Naive thymus-derived CD8-positive, alpha-beta T cell (primary cell): ENCODE results near the gene WDR55. TPM values are rescaled to one million over a fixed set of nuclear protein-coding genes. Genes with fewer than 3 reads are reported as not detected.
"Not testable (repeated sequence)": the region's sequence is repeated elsewhere in the genome, so short reads cannot be mapped to it uniquely, and the experiment has no call there.

Experiments
- ATAC-seq, 2 donors: fragments of 150-1000 bp; cut with Tn5 transposase in 1 of 2; sonication (Bioruptor Pico), chemical (Tn5 transposase) in 1 of 2; 1 replicate in 1 of 2; 2 replicates in 1 of 2; pipeline ENCODE4 v1.10.0; 2021; ENCODE audit warnings: mild to moderate bottlenecking in 2 of 2, moderate library complexity in 2 of 2
- POLR2A ChIA-PET: fragments of 350-600 bp; sonication (Branson Sonifier 250); formaldehyde crosslinking; loops from one replicate; lab custom pipeline; 2021; ENCODE audit warnings: antibody characterized with exemption; lab: Charles Lee
- DNase-seq, 10 donors: peaks; one replicate each; pipeline versions ENCODE4 v3.0.0 to v3.0.0-alpha.2; 2020 to 2022
- H3K27ac Mint-ChIP-seq, 10 donors: one replicate each; pipeline ENCODE4 v1.8.0; 2020 to 2022; ENCODE audit warnings: mild to moderate bottlenecking in 10 of 10, mixed read lengths in 10 of 10, moderate library complexity in 4 of 10, inconsistent platforms in 1 of 10
- H3K27me3 Mint-ChIP-seq, 5 donors: one replicate each; pipeline ENCODE4 v1.8.0; 2021 to 2022; ENCODE audit warnings: mixed read lengths in 5 of 5
- H3K36me3 Mint-ChIP-seq, 3 donors: one replicate each; pipeline ENCODE4 v1.8.0; 2020 to 2022; ENCODE audit warnings: mixed read lengths in 3 of 3, mild to moderate bottlenecking in 2 of 3, inconsistent platforms in 1 of 3
- H3K4me1 Mint-ChIP-seq, 4 donors: one replicate each; pipeline ENCODE4 v1.8.0; 2021 to 2022; ENCODE audit warnings: mixed read lengths in 4 of 4
- H3K4me3 Mint-ChIP-seq, 10 donors: one replicate each; pipeline ENCODE4 v1.8.0; 2020 to 2022; ENCODE audit warnings: mild to moderate bottlenecking in 10 of 10, mixed read lengths in 10 of 10, moderate library complexity in 6 of 10, inconsistent platforms in 1 of 10
- H3K9me3 Mint-ChIP-seq, 9 donors: one replicate each; pipeline ENCODE4 v1.8.0; 2020 to 2022; ENCODE audit warnings: mixed read lengths in 9 of 9, mild to moderate bottlenecking in 3 of 9, inconsistent platforms in 1 of 9, moderate library complexity in 1 of 9
- microRNA-seq: library from miRNA; unstranded; fragments of <30 nt; microRNA quantifications from one replicate; pipeline ENCODE4 v1.2.0, GENCODE V29; 2022; ENCODE audit warnings: borderline microRNAs expressed
- polyA plus RNA-seq, 3 donors: library from polyadenylated mRNA; unstranded; fragments of 300-500 nt; fragmentation: Illumina TruSeq; gene quantifications; one replicate each; pipeline ENCODE4 v1.2.3, GENCODE V29; 2021
- total RNA-seq, 8 experiments: library from RNA in 2 of 8; stranded (reverse) in 2 of 8; gene quantifications; one replicate each; pipeline ENCODE4 v1.2.3 and lab custom pipeline; 2021 to 2026

The WDR55 gene
- total and polyA plus RNA-seq, 5 experiments from 2014 or later, result 9.2 to 47.7 (median 15.6) TPM

DNA sequence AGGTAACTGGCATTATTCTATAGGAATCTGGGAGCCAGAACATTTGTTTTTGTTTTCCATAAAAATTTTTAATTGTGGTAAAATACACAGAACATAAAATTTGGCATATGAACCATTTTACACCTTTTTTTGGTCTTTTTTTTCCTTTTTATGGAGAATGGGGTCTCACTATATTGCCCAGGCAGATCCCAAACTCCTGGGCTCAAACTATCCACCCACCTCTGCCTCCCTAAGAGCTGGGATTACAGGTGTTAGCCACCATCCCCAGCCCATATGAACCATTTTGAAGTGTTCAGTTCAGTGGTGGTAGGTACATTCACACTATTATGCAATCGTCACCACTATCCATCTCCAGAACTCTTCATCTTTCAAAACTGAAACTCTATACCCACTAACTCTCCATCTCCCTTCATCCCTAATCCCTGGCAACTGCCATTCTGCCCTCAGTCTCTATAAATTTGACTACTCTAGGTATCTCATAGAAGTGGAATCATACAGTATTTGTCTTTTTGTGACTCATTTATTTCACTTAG is 48.9 kb downstream of the WDR55 start:
- ATAC-seq (no peak), DNase-seq (no peak)
- Mint-ChIP-seq H3K9me3 (peaks cover 0 to 8% (median 0%) of the 10 kb centered on the region in 9 donors), H3K4me1 (peaks cover 11 to 24% (median 18%) of the 10 kb centered on the region in 4 donors), H3K4me3 (no peak overlapping the region), H3K36me3 (peaks cover 0 to 8% (median 0%) of the 10 kb centered on the region in 3 donors), H3K27me3 (no peaks in the 10 kb centered on the region), H3K27ac (peak overlapping the region in 1 of 10 donors; percentile 22)
- POLR2A ChIA-PET, result interaction anchor here (0.7 kb wide), 1 partner anchor 156 kb away, joined by 4 read pairs; the partner anchor contains the start of gene SRA1

DNA sequence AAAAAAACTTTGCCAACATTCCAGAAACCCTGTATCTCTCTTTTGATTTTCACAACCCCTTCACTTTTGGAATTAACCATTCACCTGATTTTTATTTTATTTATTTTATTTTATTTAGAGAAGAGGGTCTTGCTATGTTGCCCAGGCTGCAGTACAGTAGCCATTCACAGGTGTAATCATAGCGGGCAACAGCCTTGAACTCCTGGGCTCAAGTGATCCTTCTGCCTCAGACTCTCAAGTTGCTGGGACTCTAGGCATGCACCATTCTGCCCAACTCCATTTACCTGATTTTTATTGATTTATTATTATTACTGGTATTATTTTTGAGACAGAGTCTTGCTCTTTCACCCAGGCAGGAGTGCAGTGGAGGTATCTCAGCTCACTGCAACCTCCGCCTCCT is 51.5 kb downstream of the WDR55 start:
- peaks cover 3 to 14% (median 5%) of the 10 kb centered on the region in 4 donors for H3K4me1 Mint-ChIP-seq
- H3K36me3 Mint-ChIP-seq, H3K4me3 Mint-ChIP-seq, ATAC-seq, DNase-seq, POLR2A ChIA-PET, H3K9me3 Mint-ChIP-seq, H3K27me3 Mint-ChIP-seq, H3K27ac Mint-ChIP-seq: not testable (repeated sequence)

DNA sequence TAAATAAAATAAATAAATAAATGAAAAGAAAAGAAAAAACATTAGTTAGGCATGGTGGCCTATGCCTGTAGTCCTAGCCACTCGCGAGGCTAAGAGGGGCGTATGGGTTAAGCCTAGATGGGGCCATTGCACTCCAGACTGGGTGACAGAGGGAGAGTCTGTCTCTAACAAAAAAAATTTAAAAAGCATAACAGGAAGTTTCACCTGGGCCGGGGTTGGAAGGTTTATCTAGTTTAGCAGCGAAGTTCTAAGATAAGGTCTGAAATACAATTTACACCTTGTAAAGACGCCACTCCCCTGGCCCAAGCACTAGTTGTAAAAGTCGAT is 53.5 kb downstream of the WDR55 start:
- H3K4me3 Mint-ChIP-seq, result peak overlapping the region in 1 of 10 donors; percentile 26
- H3K27me3 Mint-ChIP-seq, result peaks cover 3 to 25% (median 5%) of the 10 kb centered on the region in 5 donors
- no peaks in the 10 kb centered on the region for H3K36me3 Mint-ChIP-seq
- POLR2A ChIA-PET, result no interaction called here
- H3K27ac Mint-ChIP-seq, result no peak overlapping the region
- H3K4me1 Mint-ChIP-seq, result peaks cover 0 to 3% (median under 1%) of the 10 kb centered on the region in 4 donors
- H3K9me3 Mint-ChIP-seq, result no peaks in the 10 kb centered on the region
- no peak for DNase-seq
- no peak for ATAC-seq

DNA sequence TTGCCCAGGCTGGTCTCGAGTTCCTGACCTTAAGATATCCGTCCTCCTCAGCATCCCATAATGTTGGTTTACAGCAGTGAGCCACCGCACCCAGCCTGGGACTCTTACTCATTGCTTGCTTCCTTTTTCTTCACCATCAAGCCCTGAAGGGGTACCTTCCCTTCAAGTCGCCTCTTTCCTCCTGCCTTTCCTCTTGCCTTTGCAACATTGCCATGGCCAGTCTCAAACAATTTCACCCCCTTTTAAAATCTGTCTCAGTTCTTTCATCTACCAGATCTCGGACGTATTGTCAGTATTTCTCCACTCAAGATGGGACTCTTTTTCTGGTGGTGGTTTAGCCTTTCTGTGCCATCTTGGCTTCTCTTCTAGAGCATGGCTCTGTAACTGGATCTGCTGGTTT is 56.0 kb downstream of the WDR55 start:
- DNase-seq, POLR2A ChIA-PET, H3K9me3 Mint-ChIP-seq, H3K36me3 Mint-ChIP-seq, ATAC-seq, H3K4me1 Mint-ChIP-seq: not testable (repeated sequence)
- Mint-ChIP-seq H3K4me3 (peak overlapping the region in 1 of 10 donors; percentile 39), H3K27ac (peak overlapping the region in 2 of 10 donors; percentile 25 to 27), H3K27me3 (peaks cover 6 to 37% (median 8%) of the 10 kb centered on the region in 5 donors)

DNA sequence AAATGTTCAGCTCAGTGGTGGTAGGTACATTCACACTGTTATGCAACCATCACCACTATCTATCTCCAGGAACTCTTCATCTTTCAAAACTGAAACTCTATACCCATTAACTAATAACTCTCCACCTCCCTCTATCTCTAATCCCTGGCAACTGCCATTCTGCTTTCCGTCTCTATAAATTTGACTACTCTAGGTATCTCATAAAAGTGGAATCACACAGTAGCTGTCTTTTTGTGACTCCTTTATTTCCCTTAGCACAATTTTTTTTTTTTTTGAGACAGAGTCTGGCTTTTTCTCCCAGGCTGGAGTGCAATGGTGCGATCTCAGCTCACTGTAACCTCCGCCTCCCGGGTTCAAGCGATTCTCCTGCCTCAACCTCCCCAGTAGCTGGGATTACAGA is 56.7 kb downstream of the WDR55 start:
- H3K27ac Mint-ChIP-seq, H3K9me3 Mint-ChIP-seq, DNase-seq, H3K4me3 Mint-ChIP-seq, H3K36me3 Mint-ChIP-seq, ATAC-seq, POLR2A ChIA-PET: not testable (repeated sequence)
- H3K4me1 Mint-ChIP-seq, result peaks cover 4 to 11% (median 10%) of the 10 kb centered on the region in 4 donors
- peaks cover 6 to 37% (median 14%) of the 10 kb centered on the region in 5 donors for H3K27me3 Mint-ChIP-seq

Small RNA genes within 50 kb of the gene (microRNA-seq; reads per million reads assigned to microRNA genes)
- gene MIR3655, result not detected

Other genes with a start within 250 kb of the WDR55 start
- 10 to 100 TPM; 24.5 to 27.3 TPM for gene EIF4EBP3, start 117.2 kb upstream of the WDR55 start, total RNA-seq
- 10 to 100 TPM; 50.4 to 79.6 (median 71.5) TPM for gene EIF4EBP3, start 117.2 kb upstream of the WDR55 start, polyA plus RNA-seq
- gene SRA1, start 107.4 kb upstream of the WDR55 start, total RNA-seq, result 10 to 100 TPM; 27.8 to 28.3 TPM
- gene SRA1, start 107.4 kb upstream of the WDR55 start, polyA plus RNA-seq, result 10 to 100 TPM; 26.7 to 37.5 (median 37.1) TPM
- 10 to 100 TPM; 75.6 to 77.5 TPM for gene APBB3, start 100.3 kb upstream of the WDR55 start, total RNA-seq
- gene APBB3, start 100.3 kb upstream of the WDR55 start, polyA plus RNA-seq, result 1 to 10 TPM; 2.5 to 4.6 (median 3.7) TPM
- gene SLC35A4, start 100.1 kb upstream of the WDR55 start, total RNA-seq, result 10 to 100 TPM; 53.6 to 58.3 TPM
- 100 to 1,000 TPM in 2 of 3 donors, 10 to 100 TPM in 1; 92.8 to 142 (median 113) TPM for gene SLC35A4, start 100.1 kb upstream of the WDR55 start, polyA plus RNA-seq
- 1 to 10 TPM; 4.5 to 4.6 TPM for gene CD14, start 31.7 kb upstream of the WDR55 start, total RNA-seq
- 1 to 10 TPM; 1.5 to 3.1 (median 2.1) TPM for gene CD14, start 31.7 kb upstream of the WDR55 start, polyA plus RNA-seq
- 10 to 100 TPM; 46.3 to 55.8 TPM for gene TMCO6, start 25.5 kb upstream of the WDR55 start, total RNA-seq
- 10 to 100 TPM; 11.5 to 20.5 (median 13.9) TPM for gene TMCO6, start 25.5 kb upstream of the WDR55 start, polyA plus RNA-seq
- 10 to 100 TPM; 43.6 to 44.3 TPM for gene NDUFA2, start 17.3 kb upstream of the WDR55 start, total RNA-seq
- 100 to 1,000 TPM; 137 to 167 (median 160) TPM for gene NDUFA2, start 17.3 kb upstream of the WDR55 start, polyA plus RNA-seq
- 100 to 1,000 TPM; 178 TPM for gene IK, start 17.1 kb upstream of the WDR55 start, total RNA-seq
- gene IK, start 17.1 kb upstream of the WDR55 start, polyA plus RNA-seq, result 100 to 1,000 TPM; 168 to 207 (median 200) TPM
- 1 to 10 TPM; 3.4 to 3.7 TPM for gene DND1, start 8.7 kb downstream of the WDR55 start, total RNA-seq
- gene DND1, start 8.7 kb downstream of the WDR55 start, polyA plus RNA-seq, result under 1 TPM in 1 of 3 donors, not detected in 2; 0.17 TPM
- gene HARS1, start 26.5 kb downstream of the WDR55 start, total RNA-seq, result 10 to 100 TPM; 83.6 to 84.1 TPM
- gene HARS1, start 26.5 kb downstream of the WDR55 start, polyA plus RNA-seq, result 10 to 100 TPM; 63.2 to 77.5 (median 65.3) TPM
- 10 to 100 TPM; 63.5 to 68.0 TPM for gene HARS2, start 26.6 kb downstream of the WDR55 start, total RNA-seq
- 10 to 100 TPM; 15.4 to 24.6 (median 20.1) TPM for gene HARS2, start 26.6 kb downstream of the WDR55 start, polyA plus RNA-seq
- gene ZMAT2, start 35.5 kb downstream of the WDR55 start, total RNA-seq, result 10 to 100 TPM; 55.8 to 59.6 TPM
- 10 to 100 TPM; 64.2 to 81.3 (median 77.0) TPM for gene ZMAT2, start 35.5 kb downstream of the WDR55 start, polyA plus RNA-seq
- not detected for gene PCDHA1, start 121.2 kb downstream of the WDR55 start, total RNA-seq
- gene PCDHA1, start 121.2 kb downstream of the WDR55 start, polyA plus RNA-seq, result not detected
- gene PCDHA2, start 129.9 kb downstream of the WDR55 start, total RNA-seq, result not detected
- not detected for gene PCDHA2, start 129.9 kb downstream of the WDR55 start, polyA plus RNA-seq
- gene PCDHA3, start 136.2 kb downstream of the WDR55 start, total RNA-seq, result not detected
- not detected for gene PCDHA3, start 136.2 kb downstream of the WDR55 start, polyA plus RNA-seq
- not detected for gene PCDHA4, start 142.2 kb downstream of the WDR55 start, total RNA-seq
- not detected for gene PCDHA4, start 142.2 kb downstream of the WDR55 start, polyA plus RNA-seq
- not detected for gene PCDHA5, start 156.7 kb downstream of the WDR55 start, total RNA-seq
- gene PCDHA5, start 156.7 kb downstream of the WDR55 start, polyA plus RNA-seq, result not detected
- not detected for gene PCDHA6, start 163.1 kb downstream of the WDR55 start, total RNA-seq
- not detected for gene PCDHA6, start 163.1 kb downstream of the WDR55 start, polyA plus RNA-seq
- not detected for gene PCDHA7, start 169.4 kb downstream of the WDR55 start, total RNA-seq
- not detected for gene PCDHA7, start 169.4 kb downstream of the WDR55 start, polyA plus RNA-seq
- gene PCDHA8, start 176.3 kb downstream of the WDR55 start, total RNA-seq, result not detected
- gene PCDHA8, start 176.3 kb downstream of the WDR55 start, polyA plus RNA-seq, result not detected
- gene PCDHA9, start 183.5 kb downstream of the WDR55 start, total RNA-seq, result not detected
- not detected for gene PCDHA9, start 183.5 kb downstream of the WDR55 start, polyA plus RNA-seq
- not detected for gene PCDHA10, start 191.0 kb downstream of the WDR55 start, total RNA-seq
- not detected for gene PCDHA10, start 191.0 kb downstream of the WDR55 start, polyA plus RNA-seq
- not detected for gene PCDHA11, start 204.1 kb downstream of the WDR55 start, total RNA-seq
- not detected for gene PCDHA11, start 204.1 kb downstream of the WDR55 start, polyA plus RNA-seq
- not detected for gene PCDHA12, start 210.4 kb downstream of the WDR55 start, total RNA-seq
- not detected for gene PCDHA12, start 210.4 kb downstream of the WDR55 start, polyA plus RNA-seq
- not detected for gene PCDHA13, start 217.2 kb downstream of the WDR55 start, total RNA-seq
- gene PCDHA13, start 217.2 kb downstream of the WDR55 start, polyA plus RNA-seq, result not detected